ENCODE measurements around the gene AMZ1.

DNA sequence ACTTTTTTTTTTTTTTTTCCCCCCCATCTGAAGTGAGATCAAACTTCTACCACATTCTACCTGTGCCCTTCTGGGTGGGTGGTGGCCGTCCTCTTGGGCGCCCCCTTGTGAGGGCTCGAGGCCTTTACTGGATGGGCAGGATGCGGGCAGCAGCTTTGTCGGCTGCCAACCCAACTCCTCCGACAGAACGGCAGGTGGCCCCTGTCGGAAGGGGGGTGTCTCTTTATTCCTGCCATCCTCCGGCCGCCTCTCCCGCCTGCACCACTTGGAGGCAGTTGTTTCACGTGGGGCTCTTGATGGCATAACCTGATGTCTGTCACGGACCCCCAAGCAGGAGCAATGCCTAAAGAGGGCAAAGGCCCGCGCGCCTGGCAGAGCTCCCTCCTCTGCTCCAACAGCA lies 31.0 kb downstream of the AMZ1 start:
- TF ChIP-seq CTCF (IDR thresholded peaks at IDR 0.05; ENCODE audit: borderline replicate concordance, extremely low read depth, low read length, poor library complexity, severe bottlenecking) = peak; percentile 69
- no peak for TF ChIP-seq EZH2 (IDR thresholded peaks at IDR 0.05; ENCODE audit: borderline replicate concordance, low read depth, low read length, severe bottlenecking)
